ENCODE measurements around the gene NBEA.

The NBEA gene

GRCh38 chr13:35481777-35482176, 539.7 kb downstream of the NBEA start:
- no peak for TF ChIP-seq CTCF (IDR thresholded peaks at IDR 0.05; ENCODE audit: control insufficient read depth, insufficient read depth, low read depth, low read length, missing control alignments)
- H3K4me3 ChIP-seq (ENCODE audit: control insufficient read depth, low read depth, low read length) = no peak overlapping the region
- DNase-seq (ENCODE audit: low read depth) = no peak

GRCh38 chr13:35482527-35482926, 540.5 kb downstream of the NBEA start:
- TF ChIP-seq CTCF (IDR thresholded peaks at IDR 0.05; ENCODE audit: control insufficient read depth, insufficient read depth, low read depth, low read length, missing control alignments) = no peak
- no peak overlapping the region for H3K4me3 ChIP-seq (ENCODE audit: control insufficient read depth, low read depth, low read length)
- no peak for DNase-seq (ENCODE audit: low read depth)

GRCh38 chr13:35483761-35484160, 541.7 kb downstream of the NBEA start:
- DNase-seq (ENCODE audit: low read depth) = no peak
- no peak overlapping the region for H3K4me3 ChIP-seq (ENCODE audit: control insufficient read depth, low read depth, low read length)
- TF ChIP-seq CTCF (IDR thresholded peaks at IDR 0.05; ENCODE audit: control insufficient read depth, insufficient read depth, low read depth, low read length, missing control alignments) = no peak

- no peak for DNase-seq (ENCODE audit: low read depth)
- no peak for TF ChIP-seq CTCF (IDR thresholded peaks at IDR 0.05; ENCODE audit: control insufficient read depth, insufficient read depth, low read depth, low read length, missing control alignments)
- no peak overlapping the region for H3K4me3 ChIP-seq (ENCODE audit: control insufficient read depth, low read depth, low read length)
Observed at GRCh38 chr13:35484384-35484783, 542.3 kb downstream of the NBEA start.

GRCh38 chr13:35485424-35485823, 543.4 kb downstream of the NBEA start:
- DNase-seq (ENCODE audit: low read depth) = no peak
- no peak overlapping the region for H3K4me3 ChIP-seq (ENCODE audit: control insufficient read depth, low read depth, low read length)
- TF ChIP-seq CTCF (IDR thresholded peaks at IDR 0.05; ENCODE audit: control insufficient read depth, insufficient read depth, low read depth, low read length, missing control alignments) = no peak

GRCh38 chr13:35489050-35489449, 547.0 kb downstream of the NBEA start:
- DNase-seq (ENCODE audit: low read depth) = no peak

More at GRCh38 chr13:35489050-35489449, 547.0 kb downstream of the NBEA start:
- no peak for TF ChIP-seq CTCF (IDR thresholded peaks at IDR 0.05; ENCODE audit: control insufficient read depth, insufficient read depth, low read depth, low read length, missing control alignments)
- H3K4me3 ChIP-seq (ENCODE audit: control insufficient read depth, low read depth, low read length) = no peak overlapping the region

Data from AG09309 (cell line).